Measurements from ENCODE around the gene ETS1.
A peak's percentile ranks its signal among the peaks of the same experiment; 100 is the strongest.

ETS1 gene

DNA sequence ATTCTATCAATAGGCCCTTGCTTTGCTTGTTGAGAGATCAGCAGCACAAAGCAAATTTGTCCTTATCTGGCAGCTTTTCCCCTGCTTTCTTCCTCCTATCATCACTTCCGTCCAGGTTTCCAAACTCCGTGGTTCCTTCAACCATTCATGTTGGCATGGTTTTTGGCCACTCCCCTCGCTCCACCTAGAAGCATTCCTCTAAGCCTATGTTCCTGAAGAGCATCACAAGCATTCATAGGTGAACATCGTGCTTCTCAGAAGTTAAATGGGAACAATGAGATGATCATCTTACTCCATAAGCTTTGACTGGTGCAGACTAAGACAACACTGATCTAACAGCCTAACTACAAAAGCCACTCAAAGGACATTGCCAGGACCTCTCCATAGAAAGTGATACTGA, 86.3 kb downstream of the ETS1 start:
- intact Hi-C loops (cut with DNase I): loop anchor here (10.0 kb wide), 1 partner anchor 54 kb away; no protein-coding TSS in a partner anchor

GRCh38 chr11:128500493-128500892, 86.9 kb downstream of the ETS1 start:
- no peak for DNase-seq
- intact Hi-C loops (cut with DNase I): loop anchor here (10.0 kb wide), 1 partner anchor 54 kb away; no protein-coding TSS in a partner anchor

More for the DNA sequence above, 86.3 kb downstream of the ETS1 start:
- no peak for DNase-seq

DNA sequence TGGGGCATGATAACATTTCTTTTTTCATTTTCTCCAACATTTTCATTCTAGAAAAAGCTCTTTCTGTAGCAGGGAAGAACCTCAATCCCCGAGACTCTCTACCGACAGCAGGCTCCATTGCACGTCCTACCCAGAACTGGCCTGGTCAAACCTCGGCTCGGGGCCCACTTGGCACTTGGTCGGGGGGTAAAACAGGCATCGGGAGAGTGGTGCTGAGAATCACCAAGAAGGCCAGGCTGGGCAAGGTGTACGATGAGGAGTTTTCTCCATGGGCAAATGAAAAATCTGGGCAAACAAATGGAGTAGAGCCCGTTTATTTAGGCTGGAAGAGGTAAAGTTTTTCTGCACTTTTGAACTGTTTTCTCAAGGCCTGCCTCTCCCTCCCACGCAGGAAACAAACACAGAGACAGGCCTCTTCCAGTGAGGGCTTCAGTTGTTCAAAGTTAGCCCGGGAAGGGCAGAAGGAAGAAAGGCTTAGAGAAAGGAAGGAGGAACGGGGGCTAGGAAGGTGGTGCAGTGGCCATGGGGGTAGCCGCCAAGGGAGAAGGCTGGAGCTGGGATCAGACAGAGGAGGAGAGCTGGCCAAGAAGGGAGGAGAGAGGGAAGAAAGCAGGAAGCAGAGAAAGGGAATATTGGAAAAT, 87.6 kb downstream of the ETS1 start:
- no peak for DNase-seq
- intact Hi-C loops (cut with DNase I): loop anchor here (10.0 kb wide), 1 partner anchor 55 kb away; no protein-coding TSS in a partner anchor

- DNase-seq: no peak
Observed at GRCh38 chr11:128498721-128499245, 88.6 kb downstream of the ETS1 start.

GRCh38 chr11:128497776-128498095, 89.6 kb downstream of the ETS1 start:
- no peak for DNase-seq
- intact Hi-C loops (cut with DNase I): no loop called here

More at GRCh38 chr11:128498721-128499245, 88.6 kb downstream of the ETS1 start:
- intact Hi-C loops (cut with DNase I): no loop called here

GRCh38 chr11:128497061-128497775, 90.1 kb downstream of the ETS1 start:
- DNase-seq: peak in 9 of 42 donors; percentile 15 to 58 (median 33)
- intact Hi-C loops (cut with DNase I): no loop called here

GRCh38 chr11:128496692-128497060, 90.7 kb downstream of the ETS1 start:
- DNase-seq: no peak
- intact Hi-C loops (cut with DNase I): no loop called here

GRCh38 chr11:128496249-128496648, 91.1 kb downstream of the ETS1 start:
- intact Hi-C loops (cut with DNase I): no loop called here
- no peak for DNase-seq

DNA sequence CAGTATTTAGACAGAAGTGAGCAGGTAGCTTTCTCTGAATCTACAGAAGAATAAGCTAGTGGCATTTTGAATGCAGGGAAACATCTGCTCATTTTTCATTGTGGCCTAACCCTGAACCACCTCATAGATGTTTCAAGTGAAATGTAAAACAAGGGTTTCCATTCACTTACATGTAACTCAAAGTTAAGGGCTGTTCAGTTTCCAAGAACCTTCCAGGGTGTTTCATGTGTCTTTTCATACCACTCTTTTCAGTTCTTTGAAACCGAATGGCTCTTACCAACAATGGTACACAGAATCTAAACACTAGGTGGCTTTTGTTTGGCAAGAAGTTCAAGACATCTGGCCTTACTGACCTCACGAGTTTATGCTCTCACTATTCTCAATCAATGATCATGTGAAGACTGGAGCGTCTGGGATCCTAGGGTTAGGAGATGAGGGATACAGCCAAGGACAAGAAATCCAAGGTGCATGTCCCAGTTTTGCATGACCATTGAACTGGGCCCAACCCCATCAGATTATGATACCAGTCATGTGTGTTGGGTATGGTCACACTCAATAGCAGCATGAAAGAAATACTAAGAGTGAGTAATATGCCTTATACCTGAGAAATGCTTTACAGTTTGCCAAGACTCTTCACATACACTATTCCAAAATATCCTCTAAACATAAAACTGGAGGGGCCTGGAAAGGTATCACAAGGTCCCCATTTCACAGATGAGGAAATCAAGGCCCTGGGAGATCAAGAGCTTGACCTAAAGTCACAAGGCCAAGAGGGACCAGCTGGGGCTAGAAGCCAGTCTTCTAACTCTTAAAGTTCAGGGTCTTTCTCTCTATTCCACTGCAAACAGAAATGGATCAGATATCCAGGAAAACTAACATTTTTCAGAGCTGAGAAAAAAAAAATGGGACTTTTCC, 92.7 kb downstream of the ETS1 start:
- no peak for DNase-seq
- intact Hi-C loops (cut with DNase I): no loop called here

- no peak for DNase-seq
- intact Hi-C loops (cut with DNase I): no loop called here
Observed at GRCh38 chr11:128493570-128493965, 93.8 kb downstream of the ETS1 start.

- intact Hi-C loops (cut with DNase I): no loop called here
- no peak for DNase-seq
Observed at GRCh38 chr11:128492903-128493569, 94.3 kb downstream of the ETS1 start.

GRCh38 chr11:128492461-128492860, 94.9 kb downstream of the ETS1 start:
- DNase-seq: no peak
- intact Hi-C loops (cut with DNase I): no loop called here

DNA sequence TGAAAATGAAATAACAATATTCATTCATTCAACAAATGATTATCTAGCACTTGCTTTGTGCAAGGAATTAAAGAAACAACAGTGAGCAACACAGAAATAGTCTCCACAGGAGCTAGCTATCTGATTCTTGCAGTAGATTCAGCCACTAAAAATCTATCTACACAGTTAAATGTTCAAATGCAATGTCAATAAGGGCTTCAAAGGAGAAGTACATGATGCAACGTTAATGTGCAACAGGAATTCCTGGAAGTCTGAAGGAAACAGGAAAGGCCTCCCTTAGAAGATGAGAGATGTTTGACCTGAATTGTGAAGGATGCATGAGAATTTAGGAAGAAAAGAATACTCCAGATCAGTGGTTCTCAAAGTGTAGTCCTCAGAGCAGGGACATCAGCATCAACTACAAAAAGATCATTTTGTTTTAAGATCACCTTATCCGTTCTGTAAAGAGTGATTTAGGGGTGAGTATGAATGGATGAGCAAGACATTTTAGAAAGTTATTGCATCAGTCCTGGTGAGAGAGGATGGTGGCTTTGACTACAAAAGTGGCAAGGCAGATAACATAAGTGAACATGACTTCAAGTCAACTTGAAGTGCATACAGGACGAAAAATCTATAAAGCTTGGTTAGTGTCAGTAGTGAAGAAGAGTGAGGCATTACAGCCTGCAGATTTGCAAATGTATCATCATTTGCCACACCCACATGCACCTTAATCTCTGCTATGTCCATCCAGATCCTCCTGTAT, 96.0 kb downstream of the ETS1 start:
- intact Hi-C loops (cut with DNase I): no loop called here
- no peak for DNase-seq

DNA sequence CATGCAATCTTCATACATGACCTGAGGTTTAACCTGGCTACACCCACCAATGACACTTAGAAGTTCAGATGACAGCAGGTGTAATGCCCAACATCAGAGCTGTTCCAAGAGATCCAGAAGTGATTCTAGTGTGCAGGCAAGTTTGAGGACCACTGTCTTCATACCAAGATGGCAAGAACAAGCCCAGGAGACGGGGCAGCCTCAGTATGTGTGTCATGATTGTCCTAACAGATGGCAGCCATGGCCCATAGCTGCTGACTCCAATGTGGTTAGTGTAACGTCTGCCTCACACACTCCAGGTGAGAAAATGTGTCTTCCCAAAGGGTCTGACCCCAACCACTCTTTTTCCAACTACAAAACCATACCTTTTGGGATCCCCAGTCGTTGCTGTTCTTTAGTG, 97.3 kb downstream of the ETS1 start:
- intact Hi-C loops (cut with DNase I): no loop called here
- no peak for DNase-seq

DNA sequence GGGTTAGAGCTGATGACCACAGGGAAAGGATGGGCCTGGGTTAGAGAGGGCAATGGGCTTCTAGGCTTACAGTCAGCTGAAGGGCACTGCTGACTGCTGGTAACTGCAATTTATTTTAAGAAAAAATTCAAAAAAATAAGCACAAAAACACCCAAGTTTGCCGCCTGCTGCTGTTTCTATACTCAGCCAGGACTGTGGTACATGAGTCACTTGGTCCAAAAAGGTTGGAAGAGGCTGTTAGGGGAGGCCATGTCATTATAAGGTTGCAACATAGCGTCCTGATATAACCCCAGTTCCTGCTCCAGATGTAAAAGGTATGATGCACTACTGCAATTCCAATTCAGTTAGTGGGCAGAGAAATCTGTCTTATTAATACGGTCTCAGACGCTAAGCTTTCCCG, 98.9 kb downstream of the ETS1 start:
- intact Hi-C loops (cut with DNase I): no loop called here
- no peak for DNase-seq

GRCh38 chr11:128487978-128488377, 99.4 kb downstream of the ETS1 start:
- intact Hi-C loops (cut with DNase I): no loop called here
- DNase-seq: no peak

DNA sequence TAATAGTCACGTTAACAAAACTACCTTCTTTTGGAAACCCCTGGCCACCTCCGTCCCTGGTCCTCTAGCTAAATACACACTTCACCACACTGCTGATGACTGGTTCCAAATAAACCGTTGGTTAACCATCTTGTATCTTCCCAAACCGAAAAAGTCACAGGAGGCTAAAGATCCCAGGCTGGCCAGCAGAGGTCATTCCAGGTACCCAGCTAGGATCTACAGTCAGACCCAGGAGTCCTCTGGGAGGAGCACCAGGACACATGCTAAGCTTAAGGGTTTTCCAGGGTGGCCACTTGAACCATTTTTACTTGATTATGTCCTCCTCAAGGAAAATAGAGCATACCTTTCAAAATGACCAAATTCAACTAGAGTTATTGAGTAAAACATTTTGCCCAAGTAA, 103.2 kb downstream of the ETS1 start:
- DNase-seq: peak in 1 of 42 donors; percentile 33
- intact Hi-C loops (cut with DNase I): no loop called here

DNA sequence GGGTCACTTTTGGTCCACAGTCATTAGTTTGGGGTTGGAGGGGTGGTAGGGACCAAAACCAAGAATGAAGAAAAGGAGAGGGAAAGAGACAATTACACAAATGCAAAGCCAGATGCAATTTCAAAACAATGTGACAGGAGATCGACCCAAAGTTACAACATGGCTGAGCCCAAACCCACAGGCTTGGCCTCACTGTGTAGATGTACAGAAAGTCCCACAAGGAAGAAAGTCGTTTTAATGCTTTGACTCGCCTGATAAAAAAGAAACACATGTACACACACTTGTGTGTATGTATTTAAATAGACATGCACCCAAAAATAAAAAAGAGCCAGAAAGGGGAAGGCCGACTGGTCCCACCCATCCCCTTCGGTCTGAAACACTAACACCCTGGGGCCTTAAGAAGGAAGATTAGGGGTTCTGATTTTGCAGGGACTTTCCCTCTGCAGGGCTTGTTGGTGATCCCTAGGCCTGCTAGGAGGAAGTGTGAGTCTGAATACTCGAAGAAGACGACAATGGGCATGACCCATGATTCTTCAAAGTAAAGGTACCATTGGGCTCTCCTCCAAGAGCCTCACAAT, 104.1 kb downstream of the ETS1 start:
- intact Hi-C loops (cut with DNase I): no loop called here
- DNase-seq: no peak
